ENCODE data around the gene PRRG1. TPM values are rescaled to one million over a fixed set of nuclear protein-coding genes. Genes with fewer than 3 reads are reported as not detected.

The PRRG1 gene
- total RNA-seq = 13.1 and 14.1 TPM in 2 replicates

DNA sequence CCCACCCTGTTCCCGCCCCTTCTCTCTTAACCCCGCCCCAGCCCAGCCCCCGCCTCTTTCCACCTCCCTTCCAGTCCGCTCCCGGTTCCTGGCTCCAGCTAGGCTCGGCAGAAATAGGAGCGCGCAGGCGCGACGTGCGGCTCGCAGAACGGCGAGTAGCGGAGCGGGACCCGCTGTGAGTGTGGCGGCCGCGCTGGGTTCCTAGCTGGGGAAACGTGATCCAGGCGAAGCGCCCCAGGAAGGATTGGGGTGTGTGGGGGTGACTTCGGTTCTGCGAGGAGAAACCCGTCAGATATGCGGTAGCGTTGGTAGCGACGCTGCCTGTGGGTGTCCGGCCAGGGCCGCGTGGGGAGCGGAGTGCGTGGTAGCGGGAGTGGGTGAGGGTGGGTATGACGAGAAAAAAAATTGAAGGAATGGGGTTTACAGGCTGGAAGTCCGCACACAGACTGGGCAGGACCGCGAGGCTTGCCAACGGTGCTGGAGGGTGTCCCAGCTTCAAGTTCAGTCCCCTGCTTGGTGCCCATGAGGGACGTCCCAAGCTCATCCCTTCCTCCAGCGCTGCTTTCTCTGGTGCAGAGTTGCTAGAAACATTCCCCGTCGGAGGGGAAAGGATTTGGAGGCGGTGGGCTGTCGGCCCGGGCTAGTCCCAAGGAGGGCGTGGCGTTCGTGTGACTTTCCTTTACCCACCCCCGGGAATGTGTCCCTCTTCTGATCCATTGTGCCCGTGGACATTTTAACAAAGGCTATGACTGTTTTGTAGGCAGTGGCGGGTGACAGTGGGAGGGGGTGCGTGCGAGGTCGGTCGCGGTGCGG lies at the start of gene PRRG1:
PRRG1 (plus strand) TSS at position 144 of the 813 bp plus-strand sequence. CDS start 56,886 bp downstream, outside the sequence.

Other genes with a start within 250 kb of the PRRG1 start
- gene LANCL3, start 222.3 kb downstream of the PRRG1 start, total RNA-seq = under 0.01 TPM in 1 of 2 replicates, not detected in the other